Measurements from ENCODE around the gene GREB1. TPM values are rescaled to one million over a fixed set of nuclear protein-coding genes. Genes with fewer than 3 reads are reported as not detected.

GREB1 gene
- total RNA-seq, 1 donor, result under 0.01 TPM

DNA sequence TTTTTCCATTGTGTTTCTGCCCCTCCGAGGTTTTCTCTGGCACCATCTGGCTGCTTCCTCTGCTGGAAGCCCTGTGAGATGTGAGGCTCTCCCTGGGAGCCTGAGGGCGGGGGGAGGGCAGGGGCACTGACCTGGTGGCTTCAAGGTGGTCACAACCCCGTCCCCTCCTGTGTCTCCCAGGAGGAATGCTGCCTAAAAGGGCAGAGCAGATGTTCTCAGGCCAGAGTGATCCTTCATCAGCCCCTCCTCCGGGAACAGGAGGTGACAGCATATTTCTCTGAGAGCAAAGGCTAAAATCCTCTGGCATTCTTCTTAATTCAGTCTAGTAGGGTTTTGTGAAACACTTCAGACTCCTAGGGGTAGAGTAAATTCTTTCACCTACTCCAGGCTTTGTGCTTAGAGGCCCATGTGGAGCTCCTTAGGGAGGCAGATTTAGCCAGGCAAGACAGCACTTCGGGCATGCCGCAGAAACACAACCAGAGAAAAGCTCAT is 18.3 kb upstream of the GREB1 start:
- no peak overlapping the region for H3K4me3 ChIP-seq (ENCODE audit: low read depth, low read length)
- no peak for TF ChIP-seq CTCF (IDR thresholded peaks at IDR 0.05; ENCODE audit: insufficient read depth, low read depth, low read length)
- DNase-seq (ENCODE audit: low read depth), result no peak

GRCh38 chr2:11516984-11517648 is 16.7 kb upstream of the GREB1 start:
- no peak overlapping the region for H3K4me3 ChIP-seq (ENCODE audit: low read depth, low read length)
- TF ChIP-seq CTCF (IDR thresholded peaks at IDR 0.05; ENCODE audit: insufficient read depth, low read depth, low read length), result no peak
- DNase-seq (ENCODE audit: low read depth), result no peak

GRCh38 chr2:11517906-11518305 is 15.9 kb upstream of the GREB1 start:
- H3K4me3 ChIP-seq (ENCODE audit: low read depth, low read length), result no peak overlapping the region
- no peak for DNase-seq (ENCODE audit: low read depth)
- TF ChIP-seq CTCF (IDR thresholded peaks at IDR 0.05; ENCODE audit: insufficient read depth, low read depth, low read length), result no peak

GRCh38 chr2:11520092-11520693 is 13.7 kb upstream of the GREB1 start:
- no peak overlapping the region for H3K4me3 ChIP-seq (ENCODE audit: low read depth, low read length)
- TF ChIP-seq CTCF (IDR thresholded peaks at IDR 0.05; ENCODE audit: insufficient read depth, low read depth, low read length), result no peak
- DNase-seq (ENCODE audit: low read depth), result no peak

DNA sequence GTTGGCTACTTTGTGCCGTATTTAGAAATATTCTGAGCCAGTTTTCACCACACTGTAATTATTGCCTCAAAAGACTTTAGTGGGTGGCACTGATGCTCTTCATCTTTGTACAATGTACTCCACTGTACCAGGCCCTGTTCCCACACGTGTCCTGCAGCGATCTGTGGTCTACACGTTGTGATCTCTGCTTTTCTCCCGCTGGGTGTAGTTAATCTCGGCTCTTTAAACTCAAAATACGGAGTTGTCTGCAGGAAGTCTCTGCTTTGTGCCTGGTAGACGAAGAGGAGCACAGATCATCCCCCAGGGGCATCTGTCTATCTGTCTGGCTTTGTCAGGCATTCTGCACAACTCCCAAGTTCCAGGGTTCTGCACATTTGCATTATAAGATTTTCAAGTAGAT is 12.1 kb upstream of the GREB1 start:
- no peak overlapping the region for H3K4me3 ChIP-seq (ENCODE audit: low read depth, low read length)
- no peak for DNase-seq (ENCODE audit: low read depth)
- no peak for TF ChIP-seq CTCF (IDR thresholded peaks at IDR 0.05; ENCODE audit: insufficient read depth, low read depth, low read length)

- DNase-seq (ENCODE audit: low read depth), result no peak
- no peak overlapping the region for H3K4me3 ChIP-seq (ENCODE audit: low read depth, low read length)
- no peak for TF ChIP-seq CTCF (IDR thresholded peaks at IDR 0.05; ENCODE audit: insufficient read depth, low read depth, low read length)
Measured at GRCh38 chr2:11524470-11524869, 9.4 kb upstream of the GREB1 start.
